Heart right ventricle (tissue), 16 donors: ENCODE data around the gene TNS2. TPM values are rescaled to one million over a fixed set of nuclear protein-coding genes. Genes with fewer than 3 reads are reported as not detected.

Experiments
- ATAC-seq, 8 donors: fragments of 200-7000 bp; cut with Tn5 transposase; one replicate each; pipeline ENCODE4 v1.9.1; 2020; ENCODE audit warnings: mild to moderate bottlenecking in 8 of 8, moderate library complexity in 8 of 8, moderate number of reproducible peaks in 1 of 8
- DNase-seq, 2 donors: peaks; one replicate each; pipeline ENCODE4 v3.0.0-alpha.2; 2020
- H3K27ac ChIP-seq, 10 donors: fragments of 200-600 bp; sonication (generic) in 2 of 10; one replicate each; pipeline versions ENCODE4 v1.5.0 to v1.8.0; 2020 to 2022; ENCODE audit warnings: mild to moderate bottlenecking in 3 of 10
- H3K27me3 ChIP-seq, 7 donors: fragments of 200-600 bp; one replicate each; pipeline ENCODE4 v1.8.0; 2021 to 2022; ENCODE audit warnings: mild to moderate bottlenecking in 2 of 7
- H3K36me3 ChIP-seq, 9 donors: fragments of 200-600 bp; sonication (generic) in 1 of 9; one replicate each; pipeline versions ENCODE4 v1.5.0 to v1.8.0; 2020 to 2022; ENCODE audit warnings: mild to moderate bottlenecking in 2 of 9
- H3K4me1 ChIP-seq, 9 donors: fragments of 200-600 bp; sonication (generic) in 1 of 9; one replicate each; pipeline versions ENCODE4 v1.5.0 to v1.8.0; 2020 to 2022; ENCODE audit warnings: mild to moderate bottlenecking in 4 of 9
- H3K4me3 ChIP-seq, 10 donors: fragments of 200-600 bp; sonication (generic) in 2 of 10; one replicate each; pipeline versions ENCODE4 v1.5.0 to v1.8.0; 2020 to 2022; ENCODE audit warnings: mild to moderate bottlenecking in 7 of 10, moderate library complexity in 2 of 10
- H3K9me3 ChIP-seq, 11 donors: fragments of 200-600 bp in 10 of 11; sonication (generic) in 2 of 11; one replicate each; pipeline versions ENCODE4 v1.5.0 to v1.8.0; 2013 to 2022; ENCODE audit warnings: mild to moderate bottlenecking in 2 of 11, control low read depth in 1 of 11, moderate library complexity in 1 of 11
- CTCF ChIP-seq, 9 donors: fragments of 200-600 bp; sonication (generic) in 2 of 9; IDR thresholded peaks; one replicate each; pipeline versions ENCODE4 v1.5.0 to v1.8.0; 2021 to 2022; ENCODE audit warnings: antibody characterized with exemption in 9 of 9, mild to moderate bottlenecking in 5 of 9, moderate library complexity in 1 of 9
- WGBS, 2 donors: extraction: QIAGEN DNeasy Blood & Tissue Kit; methylation state at CpG; one replicate each; pipeline ENCODE4 v1.1.7; 2013; ENCODE audit warnings: inconsistent platforms in 1 of 2; 5-methylcytosine and 5-hydroxymethylcytosine counted together
- intact Hi-C, 10 donors: fragments of 100-400 bp; cut with DNase I; formaldehyde crosslinking; loops; one replicate each; pipeline versions ENCODE4 v1.11.1 to v1.14.2; 2022
- polyA plus RNA-seq, 2 donors: library from polyadenylated mRNA; stranded (reverse); fragments of 200-250 nt; gene quantifications; one replicate each; pipeline ENCODE4 v1.2.3, GENCODE V29; 2013
- total RNA-seq, 10 donors: library from RNA; stranded (reverse); fragmentation: NEBNext Ultra II Directional in 3 of 10; extraction: Animal tissue kit (Norgen Biotek cat#: 25700) in 3 of 10; gene quantifications; one replicate each; pipeline versions ENCODE4 v1.2.1 to v1.2.4, GENCODE V29; 2021 to 2023
- donor health status: Arrhythmogenic right ventricular cardiomyopathy.
- donor health status: ischemic (EF 13 %, LVEDD 7.1; RV severe dilation, severe dysfunction).
- donor health status: healthy with polysubstance abuse.
- donor health status: DM: no; HTN: yes; CAD: no.
- donor health status: DM: no; HTN: no; CAD: no.
- donor health status: ischemic (EF 25% LVEDD 6.9; RV normal size, moderate dysfunction).
- donor health status: ischemic (EF 25% LVEDD 5.7; RV mildly dilated, moderate dysfunction).
- donor health status: healthy.
- donor health status: DM: yes; HTN: yes; CAD: no.
- donor health status: Ischemic cardiomyopathy.
- donor health status: ischemic (EF 35%, LVEDD 5.7; RV mildly dilated, moderate dysfunction).
- donor health status: nonischemic (EF 11% LVEDD 7.7; RV severe dilation, severe dysfunction).
- donor health status: DM: yes; HTN: yes; CAD: no.
- donor health status: PGD.
- donor health status: ischemic (EF 29% LVEDD 5.4; RV normal size, mild dysfunction).
- donor health status: nonischemic (EF 23%, LVEDD 6.1; RV moderate dilation, normal function).

Gene TNS2
- total and polyA plus RNA-seq, 12 donors: 60.6 to 364 (median 77.1) TPM

GRCh38 chr12:53052419-53053217 lies 2.8 kb downstream of the TNS2 start:
- peak overlapping the region; percentile 95 to 100 (median 100) for H3K27ac ChIP-seq
- H3K36me3 ChIP-seq: peaks cover 3 to 52% (median 26%) of the 10 kb centered on the region in 9 donors
- peak; percentile 93 to 94 for DNase-seq
- peaks cover 40 to 99% (median 78%) of the 10 kb centered on the region in 9 donors for H3K4me1 ChIP-seq
- no peaks in the 10 kb centered on the region for H3K9me3 ChIP-seq
- WGBS, 2 donors: 24 to 29% methylated on average over 11 of the region's 11 CpGs
- intact Hi-C loops: loop anchor here in 1 of 10 donors (2.0 kb wide), 1 partner anchor 26 kb away; the partner anchor contains the start of gene SPRYD3
- H3K4me3 ChIP-seq: peak overlapping the region; percentile 61 to 92 (median 75)
- no peak for TF ChIP-seq CTCF (IDR thresholded peaks at IDR 0.05)
- H3K27me3 ChIP-seq: no peaks in the 10 kb centered on the region
- peak; percentile 25 to 54 (median 40) for ATAC-seq

DNA sequence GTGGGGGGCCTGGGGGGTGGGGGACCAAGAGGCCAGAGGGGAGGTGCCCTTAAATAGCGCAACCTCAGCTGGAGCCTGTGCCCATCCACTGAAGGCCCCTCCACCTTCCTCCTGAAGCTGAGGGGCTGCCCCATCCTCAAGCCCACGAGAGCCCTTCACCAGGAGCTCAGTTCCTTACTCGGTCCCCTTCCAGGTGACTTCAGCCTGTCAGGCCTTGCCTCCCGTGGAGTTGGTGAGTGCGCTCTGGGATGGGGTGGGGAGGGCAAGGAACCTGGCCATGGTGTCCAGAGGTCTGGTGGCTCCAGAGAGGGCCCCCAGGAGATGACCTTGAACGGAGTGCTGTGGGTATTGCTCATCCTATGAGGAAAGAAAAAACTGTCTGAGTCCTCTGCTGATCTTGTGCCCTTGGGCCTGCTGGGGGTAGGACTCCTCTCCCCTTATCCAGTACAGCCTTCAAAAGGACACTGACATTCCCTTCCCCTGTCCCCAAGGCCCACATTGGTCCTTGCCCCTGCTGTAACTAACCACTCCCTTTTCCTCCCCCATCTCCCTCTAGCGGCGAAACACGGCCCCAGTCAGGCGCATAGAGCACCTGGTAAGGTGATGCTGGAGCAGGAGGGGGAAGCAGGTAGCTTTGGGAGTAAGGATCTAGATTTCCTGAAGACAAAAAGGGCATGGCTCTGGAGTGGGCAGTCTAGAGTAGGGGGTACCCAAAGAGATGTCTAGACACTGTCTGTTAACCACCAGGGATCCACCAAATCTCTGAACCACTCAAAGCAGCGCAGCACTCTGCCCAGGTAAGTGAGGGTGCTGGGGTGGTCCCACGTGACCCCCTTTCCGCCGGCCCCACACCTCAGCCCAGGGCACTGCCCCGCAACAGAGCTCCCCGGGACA lies 3.6 kb downstream of the TNS2 start:
- Histone ChIP-seq H3K27ac (peak overlapping the region; percentile 95 to 100 (median 100)), H3K9me3 (no peaks in the 10 kb centered on the region), H3K36me3 (peaks cover 3 to 61% (median 28%) of the 10 kb centered on the region in 9 donors), H3K4me3 (peak overlapping the region; percentile 34 to 92 (median 74)), H3K4me1 (peaks cover 35 to 99% (median 70%) of the 10 kb centered on the region in 9 donors), H3K27me3 (no peaks in the 10 kb centered on the region)
- 38 to 44% methylated on average over 15 to 16 of the region's 16 CpGs for WGBS, 2 donors
- DNase-seq: peak; percentile 57 to 76
- ATAC-seq: peak; percentile 1 to 30 (median 12)
- intact Hi-C loops: loop anchor here in 1 of 10 donors (2.0 kb wide), 1 partner anchor 25 kb away; the partner anchor contains the start of gene SPRYD3
- peak; percentile 54 to 81 (median 64) for TF ChIP-seq CTCF (IDR thresholded peaks at IDR 0.05)

- peak; percentile 61 to 76 (median 66) for ATAC-seq
- TF ChIP-seq CTCF (IDR thresholded peaks at IDR 0.05): peak in 1 of 9 donors; percentile 15
- peaks cover 35 to 99% (median 65%) of the 10 kb centered on the region in 9 donors for H3K4me1 ChIP-seq
- DNase-seq: peak; percentile 91 to 92
- peaks cover 3 to 69% (median 36%) of the 10 kb centered on the region in 9 donors for H3K36me3 ChIP-seq
- peak overlapping the region; percentile 33 to 92 (median 72) for H3K4me3 ChIP-seq
- no peaks in the 10 kb centered on the region for H3K27me3 ChIP-seq
- H3K9me3 ChIP-seq: no peaks in the 10 kb centered on the region
- 13 to 23% methylated on average over 48 of the region's 48 CpGs for WGBS, 2 donors
- H3K27ac ChIP-seq: peak overlapping the region; percentile 95 to 100 (median 100)
- intact Hi-C loops: no loop called here
These were observed 4.4 kb downstream of the TNS2 start for GRCh38 chr12:53054112-53054878.
